Amniotic stem cell (primary cell): Measurements from ENCODE around the gene GPR6.

Experiments
- DNase-seq: peaks from one replicate; lab custom pipeline; 2025; lab: John Stamatoyannopoulos, UW

Gene GPR6

GRCh38 chr6:109999740-110000139, 21.6 kb downstream of the GPR6 start:
- DNase-seq = no peak

- DNase-seq = no peak
Observed at GRCh38 chr6:110002676-110003075, 24.6 kb downstream of the GPR6 start.

GRCh38 chr6:110013386-110013785, 35.3 kb downstream of the GPR6 start:
- no peak for DNase-seq

- no peak for DNase-seq
Observed at GRCh38 chr6:110015206-110015605, 37.1 kb downstream of the GPR6 start.

GRCh38 chr6:110017306-110017705, 39.2 kb downstream of the GPR6 start:
- no peak for DNase-seq

- DNase-seq = no peak
Observed at GRCh38 chr6:110017946-110018345, 39.8 kb downstream of the GPR6 start.

- DNase-seq = no peak
Observed at GRCh38 chr6:110018486-110018885, 40.4 kb downstream of the GPR6 start.

GRCh38 chr6:110020888-110021287, 42.8 kb downstream of the GPR6 start:
- DNase-seq = no peak

- DNase-seq = no peak
Observed at GRCh38 chr6:110029144-110029543, 51.0 kb downstream of the GPR6 start.
